GM21717 (cell line): ENCODE results near the gene AFAP1.

Experiments used
- ATAC-seq: cut with Tn5 transposase; IDR thresholded peaks from one replicate; pipeline ENCODE4 v1.9.1; 2021; ENCODE audit warnings: mild to moderate bottlenecking, moderate library complexity; ENCODE audit not compliant: unreplicated experiment

Gene AFAP1

GRCh38 chr4:7790023-7790422 lies 149.6 kb downstream of the AFAP1 start:
- ATAC-seq = no peak

- no peak for ATAC-seq
Measured at GRCh38 chr4:7788694-7789425, 150.8 kb downstream of the AFAP1 start.

- ATAC-seq = no peak
Measured at GRCh38 chr4:7788193-7788592, 151.5 kb downstream of the AFAP1 start.

- no peak for ATAC-seq
Measured at GRCh38 chr4:7787681-7788141, 151.9 kb downstream of the AFAP1 start.

GRCh38 chr4:7787067-7787466 lies 152.6 kb downstream of the AFAP1 start:
- no peak for ATAC-seq

GRCh38 chr4:7786517-7786916 lies 153.1 kb downstream of the AFAP1 start:
- no peak for ATAC-seq

- ATAC-seq = no peak
Measured at GRCh38 chr4:7786040-7786439, 153.6 kb downstream of the AFAP1 start.

- ATAC-seq = no peak
Measured at GRCh38 chr4:7785017-7785416, 154.6 kb downstream of the AFAP1 start.

- no peak for ATAC-seq
Measured at GRCh38 chr4:7784131-7784870, 155.4 kb downstream of the AFAP1 start.

GRCh38 chr4:7783541-7783940 lies 156.1 kb downstream of the AFAP1 start:
- no peak for ATAC-seq

GRCh38 chr4:7782783-7783182 lies 156.9 kb downstream of the AFAP1 start:
- no peak for ATAC-seq

- no peak for ATAC-seq
Measured at GRCh38 chr4:7781993-7782392, 157.7 kb downstream of the AFAP1 start.

GRCh38 chr4:7781366-7781765 lies 158.3 kb downstream of the AFAP1 start:
- no peak for ATAC-seq

- ATAC-seq = no peak
Measured at GRCh38 chr4:7780751-7781348, 158.8 kb downstream of the AFAP1 start.

GRCh38 chr4:7779432-7779768 lies 160.3 kb downstream of the AFAP1 start:
- no peak for ATAC-seq

GRCh38 chr4:7778510-7779431 lies 160.9 kb downstream of the AFAP1 start:
- no peak for ATAC-seq

- no peak for ATAC-seq
Measured at GRCh38 chr4:7777871-7778509, 161.7 kb downstream of the AFAP1 start.

- ATAC-seq = no peak
Measured at GRCh38 chr4:7777017-7777710, 162.5 kb downstream of the AFAP1 start.

- no peak for ATAC-seq
Measured at GRCh38 chr4:7775396-7775795, 164.3 kb downstream of the AFAP1 start.
